Gastrocnemius medialis (tissue), 4 donors: ENCODE data around the gene TDO2.

ENCODE experiments used
- CTCF ChIP-seq, 5 experiments: fragments of 450-650 bp in 3 of 5; fragments of 200-600 bp in 2 of 5; sonication (generic) in 2 of 5; IDR thresholded peaks in 4 of 5; conservative IDR thresholded peaks in 1 of 5; 1 replicate in 4 of 5; 2 replicates in 1 of 5; pipeline ENCODE4 v1.5.1; 2016 to 2019; ENCODE audit warnings: antibody characterized with exemption in 5 of 5, mild to moderate bottlenecking in 3 of 5, moderate library complexity in 3 of 5
- POLR2A ChIP-seq, 2 donors: fragments of 450-650 bp; IDR thresholded peaks; one replicate each; pipeline ENCODE4 v1.6.1; 2017; ENCODE audit warnings: antibody characterized with exemption in 2 of 2, mild to moderate bottlenecking in 2 of 2, moderate library complexity in 2 of 2

DNA sequence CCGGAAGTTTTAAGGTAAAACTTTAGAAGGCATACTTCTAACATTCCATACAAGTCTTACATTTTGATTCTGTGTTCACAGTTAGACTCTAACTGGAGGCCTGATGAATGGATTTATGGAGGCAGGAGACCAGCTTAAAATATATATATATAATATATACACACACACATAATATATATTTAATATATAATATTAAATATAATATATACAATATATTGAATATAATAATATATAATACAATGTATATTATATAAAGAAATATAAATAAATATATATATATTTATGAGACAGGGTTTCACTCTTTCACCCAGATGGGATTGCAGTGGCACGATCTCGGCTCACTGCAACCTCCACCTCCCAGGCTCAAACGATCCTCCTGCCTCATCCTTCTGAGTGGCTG lies 58.1 kb downstream of the TDO2 start:
- TF ChIP-seq CTCF (IDR thresholded peaks at IDR 0.05 in 4 of 5, conservative IDR thresholded peaks at IDR 0.05 in 1 of 5) (no peak), POLR2A (IDR thresholded peaks at IDR 0.05) (no peak)
